SK-N-SH (cell line): ENCODE results near the gene C3orf70.

Experiments
- CTCF ChIP-seq: fragments of 200-600 bp; sonication (generic); IDR thresholded peaks from 2 replicates; pipeline ENCODE4 v1.6.1; 2017; ENCODE audit warnings: antibody characterized with exemption, mild to moderate bottlenecking, moderate library complexity
- EZH2phosphoT487 ChIP-seq: fragments of 200-600 bp; sonication (generic); IDR thresholded peaks from 2 replicates; pipeline ENCODE4 v1.6.1; 2017; ENCODE audit warnings: low read depth, mixed run types, mild to moderate bottlenecking, antibody characterized with exemption, moderate library complexity, borderline replicate concordance
- MAX ChIP-seq: IDR thresholded peaks from 2 replicates; pipeline ENCODE4 v1.4.0; 2012; ENCODE audit warnings: low read depth
- POLR2AphosphoS5 ChIP-seq: IDR thresholded peaks from 2 replicates; pipeline ENCODE4 v1.6.1; 2012; ENCODE audit warnings: low read depth, low read length

- TF ChIP-seq CTCF (no peak), MAX (no peak), POLR2AphosphoS5 (no peak), EZH2phosphoT487 (no peak)
Observed at GRCh38 chr3:185089751-185090150, 63.1 kb downstream of the C3orf70 start.
